GM19395 (cell line): ENCODE results near the gene TCF12.
"Not testable (repeated sequence)": the region's sequence is repeated elsewhere in the genome, so short reads cannot be mapped to it uniquely, and the experiment has no call there.

Experiments used
- ATAC-seq: cut with Tn5 transposase; IDR thresholded peaks from one replicate; pipeline ENCODE4 v1.9.1; 2021; ENCODE audit warnings: mild to moderate bottlenecking, moderate library complexity; ENCODE audit not compliant: unreplicated experiment

Gene TCF12

GRCh38 chr15:57012556-57012955 lies 94.1 kb downstream of the TCF12 start:
- no peak for ATAC-seq

- not testable (repeated sequence) for ATAC-seq
These were observed 96.5 kb downstream of the TCF12 start for GRCh38 chr15:57014896-57015295.

GRCh38 chr15:57015360-57015759 lies 96.9 kb downstream of the TCF12 start:
- ATAC-seq = no peak

GRCh38 chr15:57015897-57016296 lies 97.5 kb downstream of the TCF12 start:
- ATAC-seq = no peak

- ATAC-seq = no peak
These were observed 98.6 kb downstream of the TCF12 start for GRCh38 chr15:57017024-57017423.

GRCh38 chr15:57018151-57018550 lies 99.7 kb downstream of the TCF12 start:
- ATAC-seq = no peak

DNA sequence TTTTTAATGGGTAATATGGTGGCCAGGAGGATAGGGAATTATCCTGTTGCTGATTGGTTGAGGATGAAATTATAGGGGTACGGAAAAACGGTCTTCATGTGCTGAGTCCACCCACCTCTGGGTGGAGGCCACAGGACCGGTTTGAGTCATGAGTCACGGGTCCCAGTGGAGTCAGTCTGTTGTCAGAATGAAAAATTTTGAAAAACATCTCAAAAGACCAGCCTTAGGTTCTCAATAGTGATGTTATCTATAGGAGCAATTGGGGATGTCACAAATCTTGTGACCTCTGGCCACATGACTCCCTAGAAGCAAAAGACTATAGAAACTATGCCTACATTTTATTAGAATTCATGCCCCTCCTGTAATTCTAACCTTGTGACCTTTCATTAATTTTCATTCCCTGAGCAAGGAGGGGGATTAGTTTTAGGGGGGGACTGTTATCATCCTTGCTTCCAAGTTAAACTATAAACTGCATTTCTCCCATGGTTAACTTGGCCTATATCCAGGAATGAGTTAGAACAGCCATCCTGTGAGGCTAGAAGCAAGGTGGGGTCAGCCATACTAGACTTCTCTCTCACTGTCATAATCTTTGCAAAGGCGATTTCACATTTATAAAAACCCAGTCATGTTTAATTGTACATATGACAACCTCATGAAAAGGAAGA lies 101.2 kb downstream of the TCF12 start:
- no peak for ATAC-seq

DNA sequence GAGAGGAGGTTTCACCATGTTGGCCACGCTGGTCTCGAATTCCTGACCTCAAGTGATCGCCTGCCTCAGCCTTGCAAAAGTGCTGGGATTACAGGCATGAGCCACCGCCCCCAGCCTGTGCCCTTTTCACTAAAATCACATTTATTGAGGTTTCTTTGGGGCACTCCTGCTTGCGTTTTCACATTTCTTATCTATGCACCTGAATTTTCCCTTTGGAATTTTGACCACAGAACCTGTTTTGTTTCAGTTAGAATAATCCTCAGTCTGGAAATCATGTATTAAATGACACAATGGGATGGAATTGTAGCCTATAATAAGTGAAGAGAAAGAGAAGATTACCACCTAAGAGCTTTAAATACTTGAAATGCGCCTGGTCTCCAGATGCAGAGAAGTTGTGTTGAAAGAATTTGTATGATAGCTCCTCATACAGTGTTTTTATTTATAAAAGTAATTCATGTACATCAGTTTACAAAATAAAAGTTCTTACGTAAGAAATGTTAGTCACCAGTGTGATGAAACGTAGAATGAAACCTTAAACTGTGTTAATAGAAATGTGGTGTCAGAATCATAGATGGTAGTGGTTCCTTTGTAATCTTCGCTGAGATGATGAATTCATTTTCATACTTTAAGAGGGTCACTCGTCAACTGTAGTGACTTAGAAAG lies 107.0 kb downstream of the TCF12 start:
- no peak for ATAC-seq

GRCh38 chr15:57026016-57026592 lies 107.7 kb downstream of the TCF12 start:
- ATAC-seq = no peak

DNA sequence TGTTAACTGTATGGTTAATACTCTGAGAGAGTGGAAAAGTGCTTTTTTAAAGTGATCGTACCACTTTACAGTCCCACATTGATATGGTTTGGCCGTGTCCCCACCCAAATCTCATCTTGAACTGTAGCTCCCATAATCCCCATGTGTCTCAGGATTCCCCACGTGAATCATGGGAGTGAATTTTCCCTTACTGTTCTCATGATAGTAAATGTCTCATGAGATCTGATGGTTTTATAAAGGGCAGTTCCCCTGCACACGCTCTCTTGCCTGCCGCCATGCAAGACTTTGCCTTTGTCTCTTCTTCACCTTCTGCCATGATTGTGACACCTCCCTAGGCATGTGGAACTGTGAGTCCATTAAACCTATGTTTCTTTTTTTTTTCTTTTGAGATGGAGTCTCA lies 109.2 kb downstream of the TCF12 start:
- ATAC-seq = no peak

DNA sequence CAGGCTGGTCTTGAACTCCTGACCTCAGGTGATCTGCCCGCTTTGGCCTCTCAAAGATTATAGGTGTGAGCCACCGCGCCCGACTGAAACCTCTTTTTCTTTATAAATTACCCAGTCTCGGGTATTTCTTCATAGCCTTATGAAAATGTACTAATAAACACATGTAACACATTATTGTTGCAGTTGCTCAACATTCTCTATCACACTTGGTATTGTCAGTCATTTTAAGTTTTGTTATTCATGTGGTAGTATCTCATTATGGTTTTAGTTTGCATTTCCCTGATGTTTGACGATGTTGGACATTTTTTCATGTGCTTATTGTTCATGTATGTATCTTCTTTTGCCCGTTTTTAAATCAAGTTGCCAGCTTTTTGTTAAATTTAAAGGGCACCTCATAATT lies 109.7 kb downstream of the TCF12 start:
- ATAC-seq = no peak

DNA sequence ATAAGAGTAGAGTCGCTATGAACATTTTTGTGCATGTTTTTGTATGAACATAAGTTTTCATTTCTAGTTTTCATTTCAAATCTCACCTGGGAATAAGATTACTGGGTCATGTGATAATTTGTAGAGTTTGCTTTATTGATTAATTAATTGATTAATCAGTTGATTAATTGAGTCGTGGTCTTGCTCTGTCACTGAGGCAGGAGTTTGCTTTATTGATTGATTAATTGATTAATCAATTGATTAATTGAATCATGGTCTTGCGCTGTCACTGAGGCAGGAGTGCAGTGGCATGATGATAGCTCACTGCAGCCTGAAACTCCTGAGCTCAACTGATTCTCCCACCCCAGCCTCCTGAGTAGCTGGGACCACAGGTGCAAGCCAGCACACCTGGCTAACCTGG lies 111.6 kb downstream of the TCF12 start:
- no peak for ATAC-seq

DNA sequence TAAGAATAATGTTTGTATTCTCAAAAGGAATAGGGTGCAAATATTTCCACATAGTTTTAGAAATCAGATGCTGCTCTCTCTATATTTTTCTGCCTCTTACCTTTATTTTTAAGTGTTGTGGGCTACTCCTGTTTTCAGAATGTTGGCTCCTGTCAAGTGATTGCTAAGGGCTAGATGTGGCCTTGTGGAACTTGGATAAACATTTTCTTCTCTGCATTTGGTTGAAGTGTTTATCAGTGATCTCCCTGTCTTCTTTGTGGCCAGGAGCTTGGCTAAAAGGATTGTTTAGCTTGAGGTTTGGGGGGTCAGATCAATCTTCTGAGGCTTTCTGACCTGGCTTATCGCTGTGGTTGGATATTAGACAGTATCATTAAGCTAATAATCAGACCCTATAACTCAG lies 112.6 kb downstream of the TCF12 start:
- ATAC-seq = no peak

DNA sequence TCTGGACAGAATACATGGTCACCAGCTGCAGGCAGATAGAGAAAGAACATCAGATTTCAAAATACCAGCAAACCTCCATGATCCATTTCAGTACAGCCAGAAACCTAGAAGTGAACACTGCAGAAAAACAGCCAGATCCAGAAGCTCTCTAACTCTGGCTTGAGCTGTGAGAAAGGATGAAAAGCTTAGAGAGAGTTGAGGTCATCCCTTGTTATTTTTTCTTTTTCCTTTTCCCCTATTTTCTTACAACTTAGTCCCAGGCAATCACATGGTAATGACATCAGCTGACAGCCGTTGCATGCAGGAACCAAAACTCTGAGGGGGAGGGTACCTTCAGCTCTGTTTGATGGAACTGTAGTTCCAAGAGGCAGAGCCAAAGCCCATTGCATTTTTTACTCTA lies 113.2 kb downstream of the TCF12 start:
- no peak for ATAC-seq

DNA sequence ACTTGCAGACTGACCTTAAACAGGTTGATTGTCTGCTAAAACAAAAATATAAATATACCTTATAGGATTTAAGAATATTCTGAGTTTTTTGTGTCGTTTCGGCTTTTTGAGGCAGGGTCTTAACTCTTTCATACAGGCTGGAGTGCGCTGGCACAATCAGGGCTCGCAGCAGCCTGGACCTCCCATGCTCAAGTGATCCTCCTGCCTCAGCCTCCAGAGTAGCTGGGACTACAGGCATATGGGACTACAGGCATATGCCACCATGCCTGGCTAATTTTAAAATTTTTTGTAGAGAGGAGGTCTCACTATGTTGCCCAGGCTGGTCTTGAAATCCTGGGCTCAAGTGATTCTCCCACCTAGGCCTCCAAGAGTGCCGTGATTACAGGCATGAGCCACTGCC lies 113.9 kb downstream of the TCF12 start:
- no peak for ATAC-seq

DNA sequence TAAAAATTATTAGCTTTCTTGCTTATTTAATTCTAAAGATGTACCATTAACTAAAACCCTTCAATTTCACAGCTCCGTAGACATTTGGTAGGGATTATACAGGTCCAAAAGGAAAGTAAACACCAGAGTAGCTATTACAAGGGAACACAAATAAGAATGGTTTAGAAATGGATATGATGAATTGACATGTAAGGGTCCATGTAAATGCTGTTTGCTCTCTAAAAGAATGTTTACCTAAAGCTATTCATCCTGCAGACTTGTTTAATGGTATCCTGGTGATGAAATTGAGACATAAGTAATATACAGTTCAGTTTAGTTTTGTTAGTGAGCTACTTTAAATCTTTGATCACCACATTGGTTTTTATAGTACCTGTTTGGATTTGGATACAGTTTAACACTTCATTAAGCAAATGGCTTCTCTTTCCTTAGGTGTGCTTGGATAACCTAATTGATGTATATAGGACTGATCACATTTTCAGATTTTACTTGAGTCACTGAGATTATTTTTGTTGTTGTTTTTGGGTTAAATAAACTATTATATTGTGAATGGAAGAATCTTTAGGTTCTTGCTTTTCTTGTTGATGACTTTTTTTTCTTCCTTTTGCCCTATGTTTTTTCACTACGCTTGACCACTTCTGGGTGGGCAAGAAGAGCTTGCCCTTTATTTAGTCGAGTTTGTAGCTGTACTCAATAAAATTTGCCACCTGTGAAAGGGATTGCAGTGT lies 115.4 kb downstream of the TCF12 start:
- ATAC-seq = no peak

- no peak for ATAC-seq
These were observed 116.2 kb downstream of the TCF12 start for GRCh38 chr15:57034613-57035012.

DNA sequence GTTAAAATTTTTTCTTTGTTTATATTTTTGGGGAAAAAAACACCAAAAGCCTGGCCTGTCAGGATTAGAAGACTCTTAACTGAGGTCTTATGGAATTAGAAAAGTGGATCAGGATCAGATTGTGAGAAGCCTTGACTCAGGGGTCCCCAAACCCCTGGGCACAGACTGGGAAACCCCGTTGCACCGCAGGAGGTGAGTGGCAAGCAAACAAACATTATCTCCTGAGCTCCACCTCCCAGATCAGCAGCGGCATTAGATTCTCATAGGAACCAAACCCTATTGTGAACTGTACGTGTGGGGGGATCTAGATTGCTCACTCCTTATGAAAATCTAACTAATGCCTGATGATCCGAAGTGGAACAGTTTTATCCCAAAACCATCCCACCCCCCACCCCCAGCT lies 117.2 kb downstream of the TCF12 start:
- no peak for ATAC-seq

- no peak for ATAC-seq
These were observed 117.9 kb downstream of the TCF12 start for GRCh38 chr15:57036352-57036751.

DNA sequence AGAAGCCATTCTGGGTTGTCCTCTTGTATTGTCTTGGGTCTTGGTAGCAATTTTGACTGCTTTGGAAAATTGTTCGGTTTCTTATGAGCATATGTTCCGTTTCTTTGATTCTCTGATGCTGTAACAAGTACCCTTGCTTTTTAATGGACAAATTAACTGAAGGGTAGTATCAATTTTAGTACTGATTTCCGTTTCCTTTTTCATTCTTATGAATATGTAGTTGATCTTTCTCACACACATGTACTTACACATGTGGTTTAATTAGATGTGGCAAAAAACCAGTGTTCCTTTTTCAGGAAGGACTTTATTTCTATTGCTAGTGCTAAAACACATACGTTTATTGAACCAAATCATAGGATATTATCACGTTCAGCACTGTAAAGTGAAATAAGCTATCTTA lies 119.1 kb downstream of the TCF12 start:
- no peak for ATAC-seq

DNA sequence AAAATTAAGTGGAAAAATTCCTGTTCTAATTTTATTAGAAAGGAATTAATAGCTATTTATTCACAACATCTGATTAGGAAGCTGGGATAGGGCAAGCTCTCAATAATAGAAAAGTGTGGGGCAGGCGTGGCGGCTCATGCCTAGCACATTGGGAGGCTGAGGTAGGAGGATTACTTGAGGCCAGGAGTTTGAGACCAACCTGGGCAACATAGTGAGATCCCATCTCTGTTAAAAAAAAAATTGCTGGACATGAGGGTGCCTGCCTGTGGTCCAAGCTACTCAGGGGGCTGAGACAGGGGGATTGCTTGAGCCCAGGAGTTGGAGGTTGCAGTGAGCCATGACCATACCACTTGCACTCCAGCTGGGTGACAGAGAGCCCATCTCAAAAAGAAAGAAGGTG lies 119.6 kb downstream of the TCF12 start:
- ATAC-seq = no peak

DNA sequence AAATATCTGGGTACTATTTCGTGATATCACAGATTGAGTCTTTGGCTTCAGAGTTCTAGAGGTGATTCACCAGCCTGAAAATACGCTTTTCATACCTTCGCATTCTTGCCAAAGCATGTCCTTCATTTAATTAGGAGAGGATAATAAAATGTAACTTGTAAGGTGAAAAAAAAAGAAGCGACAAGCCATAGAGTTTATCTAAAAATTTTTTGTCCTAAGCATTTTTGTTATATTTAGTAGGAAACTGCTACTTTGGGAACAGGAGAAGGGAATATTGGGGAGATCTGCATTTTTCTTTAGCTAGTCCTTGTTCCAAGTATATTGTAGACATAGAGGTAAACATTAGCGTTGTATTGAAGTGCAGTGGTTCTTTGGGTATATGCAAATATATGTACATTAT lies 120.1 kb downstream of the TCF12 start:
- no peak for ATAC-seq
